ENCODE measurements around the gene LTA4H. TPM values are rescaled to one million over a fixed set of nuclear protein-coding genes. Genes with fewer than 3 reads are reported as not detected.

The LTA4H gene
- polyA plus RNA-seq, 10 donors, result 65.0 to 88.5 (median 73.9) TPM

DNA sequence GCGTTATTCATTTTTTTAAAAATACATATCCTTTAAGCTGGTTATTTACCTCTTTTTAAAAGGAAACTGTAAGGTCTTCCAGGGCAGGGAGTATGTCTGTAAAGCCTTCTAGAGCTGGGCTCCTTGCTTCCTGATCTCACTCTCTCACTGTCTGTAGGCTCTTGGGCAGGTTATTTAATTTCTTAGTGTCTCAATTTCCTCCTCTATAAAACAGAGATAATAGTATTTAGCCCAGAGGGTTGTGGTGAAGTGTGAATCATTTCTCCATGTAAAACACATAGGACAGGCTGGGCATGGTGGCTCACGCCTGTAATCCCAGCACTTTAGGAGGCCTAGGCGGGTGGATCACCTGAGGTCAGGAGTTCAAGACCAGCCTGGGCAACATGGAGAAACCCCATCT, 25.9 kb upstream of the LTA4H start:
- DNase-seq, result no peak

DNA sequence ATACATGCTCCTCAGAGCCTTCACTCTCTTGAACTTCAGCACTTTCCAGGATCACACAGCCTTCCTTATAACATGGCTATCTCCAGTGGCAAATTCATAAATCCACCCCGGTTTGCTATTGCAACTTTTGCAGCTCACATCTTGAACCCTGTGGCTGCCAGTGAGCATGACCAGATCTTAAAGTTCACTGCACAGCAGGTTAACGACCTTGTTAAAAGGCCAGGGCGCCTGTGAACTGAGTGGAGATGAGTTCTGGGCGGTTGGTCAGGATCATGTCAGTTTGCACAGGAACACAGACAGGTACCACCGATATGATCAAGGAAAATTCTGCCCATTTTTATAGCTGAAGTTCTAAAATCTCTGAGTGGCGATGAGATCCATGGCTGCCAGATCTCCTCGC, 24.7 kb upstream of the LTA4H start:
- no peak for DNase-seq

DNA sequence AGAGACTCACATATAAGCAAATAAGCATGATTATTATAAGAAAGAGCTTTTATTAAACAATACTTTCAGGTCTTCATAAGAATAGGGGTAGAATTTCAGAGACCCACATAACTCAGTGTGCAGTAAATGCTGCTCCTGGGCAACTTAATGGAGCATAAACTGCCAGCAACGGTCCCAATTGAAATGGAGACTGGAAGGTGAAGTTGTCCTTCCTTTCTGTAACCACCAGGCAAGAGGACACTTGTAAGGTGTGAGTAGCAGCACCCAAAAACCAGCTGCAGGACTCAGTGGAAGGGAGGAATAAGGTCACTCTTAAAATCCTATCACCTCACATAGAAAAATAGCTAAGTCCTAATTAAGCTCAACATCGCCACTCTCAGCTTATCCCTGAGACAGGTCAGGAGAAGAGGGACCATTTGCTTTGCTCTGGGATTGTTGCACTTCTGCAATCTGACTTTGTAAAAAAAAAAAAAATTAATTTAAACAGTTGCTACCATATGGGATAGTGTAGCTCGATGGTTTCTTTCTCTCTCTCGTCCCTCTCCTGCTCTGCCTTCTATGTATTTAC, 22.7 kb upstream of the LTA4H start:
- DNase-seq, result no peak

DNA sequence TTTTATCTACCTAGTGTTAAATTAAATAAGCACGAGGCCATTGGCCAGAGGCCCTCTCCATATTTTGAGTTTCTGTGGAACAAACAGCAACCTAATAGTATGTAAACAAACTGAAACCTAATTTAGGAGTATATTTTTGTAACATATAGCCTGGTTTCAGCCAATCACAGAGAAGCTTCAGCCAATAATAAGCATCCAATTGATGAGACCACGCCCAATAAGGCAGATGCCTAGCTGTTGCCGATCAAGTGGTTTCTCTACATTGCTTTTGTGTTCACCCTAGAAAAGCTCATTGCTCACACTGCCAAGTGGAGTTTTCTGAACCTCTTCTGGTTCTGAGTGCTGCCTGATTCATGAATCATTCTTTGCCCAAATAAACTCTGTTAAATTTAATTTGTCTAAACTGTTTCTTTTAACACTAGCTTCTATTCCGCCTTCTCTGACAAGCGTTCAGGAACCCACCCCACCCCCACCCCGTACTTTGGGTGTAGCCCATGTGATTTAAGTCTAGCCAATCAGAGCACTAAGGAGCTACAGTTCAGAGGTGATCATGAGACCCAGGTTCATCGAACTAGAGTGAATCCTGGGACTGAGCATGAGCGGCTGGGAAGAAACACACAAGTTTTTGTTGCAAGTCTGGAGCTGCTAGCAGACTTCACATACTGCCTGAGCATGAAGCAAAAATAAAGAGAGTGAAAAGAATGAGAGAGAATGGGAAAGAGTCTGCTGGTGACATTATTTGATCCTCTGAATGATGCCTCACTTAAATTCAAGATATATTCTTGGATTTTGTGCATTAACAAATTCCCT, 21.5 kb upstream of the LTA4H start:
- DNase-seq, result no peak

DNA sequence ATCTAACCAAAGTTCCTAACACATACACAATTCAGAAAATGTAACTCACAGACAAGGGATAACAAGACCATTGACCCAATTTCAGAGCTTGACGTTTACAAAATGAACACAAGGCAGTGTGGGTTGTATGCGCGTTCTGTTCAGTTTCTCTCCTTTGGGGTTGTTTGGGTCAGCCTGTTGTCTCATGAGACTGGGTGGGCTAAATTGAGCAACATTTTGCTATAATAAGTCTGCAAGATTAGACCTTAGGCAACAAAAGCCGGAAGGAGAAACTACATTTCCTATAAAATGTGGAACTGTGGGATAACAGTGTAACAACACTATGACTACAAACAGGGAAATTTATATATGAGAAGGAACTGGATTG, 18.8 kb upstream of the LTA4H start:
- peak in 1 of 3 donors; percentile 32 for DNase-seq

DNA sequence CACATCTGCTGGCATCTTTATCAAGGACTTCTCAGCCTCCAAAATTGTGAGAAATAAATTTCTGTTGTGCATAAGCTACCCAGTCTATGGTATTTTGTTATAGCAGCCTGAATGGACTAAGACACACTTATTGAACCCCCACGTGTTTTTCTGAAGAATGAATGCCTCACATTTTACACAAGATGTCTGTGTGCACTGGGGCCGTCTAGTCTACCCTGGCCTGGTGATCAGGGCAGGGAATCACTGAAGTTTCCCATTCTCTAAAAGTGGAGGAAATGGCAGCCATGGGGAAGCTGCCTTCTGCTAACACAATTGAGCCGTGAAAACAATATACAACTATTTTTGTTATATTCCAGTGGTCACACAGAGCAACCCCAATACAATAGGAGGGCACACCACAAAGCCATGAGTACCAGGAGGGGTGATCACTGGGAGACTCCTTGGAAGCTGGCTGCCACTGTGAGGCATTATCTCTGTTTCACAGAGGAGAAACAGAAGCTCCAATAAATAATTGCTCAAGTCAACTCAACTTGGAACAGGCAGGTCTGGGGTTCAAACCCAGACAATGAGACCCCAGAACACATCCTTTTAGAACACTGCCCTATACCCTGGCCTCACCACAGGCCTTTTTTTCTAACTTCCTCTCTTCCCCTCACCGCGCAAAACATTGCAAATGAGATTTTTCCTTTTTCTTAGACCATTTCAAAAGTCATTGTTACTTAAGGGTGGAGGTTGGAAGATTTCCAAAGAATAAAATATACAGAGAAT, 18.3 kb upstream of the LTA4H start:
- no peak for DNase-seq

DNA sequence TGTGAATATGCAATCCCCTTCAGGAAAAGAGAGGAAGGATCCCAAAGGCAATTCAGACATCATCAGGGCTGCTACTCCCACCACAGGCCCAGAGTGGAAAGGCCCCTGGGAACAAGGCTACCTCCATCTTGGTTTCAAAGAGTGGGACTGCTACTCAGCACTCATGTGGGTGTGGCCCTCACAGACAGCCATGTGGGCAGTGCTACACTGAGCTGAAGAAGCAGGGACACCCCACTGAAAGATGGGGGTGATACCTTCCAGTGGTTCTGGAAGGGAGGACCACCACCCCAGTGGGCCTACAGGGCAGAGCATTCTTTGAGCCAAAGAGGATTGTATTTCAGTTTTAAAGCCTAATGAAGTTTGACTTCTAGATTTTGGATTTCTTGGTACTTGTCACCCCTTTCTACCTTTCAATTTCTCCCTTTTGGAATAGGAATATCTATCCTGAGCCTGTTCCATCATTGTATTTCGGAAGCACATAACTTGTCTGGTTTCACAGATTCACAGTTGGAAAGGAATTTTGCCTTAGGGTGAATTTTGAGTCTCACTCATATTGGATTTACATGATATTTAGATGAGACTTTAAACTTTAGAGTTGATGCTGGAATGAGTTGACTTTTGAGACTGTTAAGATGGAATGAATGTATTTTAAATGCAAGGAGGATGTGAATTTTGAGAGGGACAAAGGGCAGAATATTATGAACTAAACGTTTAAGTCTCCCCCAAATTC, 16.5 kb upstream of the LTA4H start:
- DNase-seq, result no peak

DNA sequence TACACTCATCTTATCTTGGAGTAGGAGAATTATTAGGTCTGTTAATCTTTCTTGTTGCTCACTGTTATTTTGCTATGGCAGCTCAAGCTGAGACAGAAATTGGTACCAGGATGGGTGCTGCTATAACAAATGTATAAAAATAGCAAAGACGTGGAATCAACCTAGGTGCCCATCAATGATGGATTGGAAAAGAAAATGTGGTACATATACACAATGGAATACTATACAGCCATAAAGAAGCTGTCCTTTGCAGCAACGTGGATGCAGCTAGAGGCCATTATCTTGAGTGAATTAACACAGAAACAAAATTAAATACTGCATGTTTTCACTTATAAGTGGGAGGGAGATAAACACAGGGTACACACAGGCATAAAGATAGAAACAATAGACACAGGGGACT, 14.8 kb upstream of the LTA4H start:
- DNase-seq, result no peak

DNA sequence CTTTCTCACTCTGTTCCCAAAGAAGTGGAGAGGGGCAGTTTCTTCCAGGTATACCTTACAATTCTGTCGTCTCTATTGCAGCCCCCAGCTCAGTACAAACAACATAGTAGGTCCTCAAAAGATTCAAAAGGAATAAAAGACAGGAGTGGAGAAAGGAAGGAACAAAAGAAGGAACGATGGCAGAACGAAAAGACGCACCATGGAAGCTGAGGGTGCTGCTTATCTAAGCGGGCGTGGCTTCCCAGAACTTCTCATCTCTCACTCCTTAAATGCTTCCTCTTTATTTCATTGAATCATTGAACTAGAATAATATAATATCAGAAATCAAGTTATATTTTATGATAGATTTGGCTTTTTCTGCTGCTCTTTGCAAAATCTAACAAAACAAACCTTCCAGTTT, 13.7 kb upstream of the LTA4H start:
- no peak for DNase-seq

DNA sequence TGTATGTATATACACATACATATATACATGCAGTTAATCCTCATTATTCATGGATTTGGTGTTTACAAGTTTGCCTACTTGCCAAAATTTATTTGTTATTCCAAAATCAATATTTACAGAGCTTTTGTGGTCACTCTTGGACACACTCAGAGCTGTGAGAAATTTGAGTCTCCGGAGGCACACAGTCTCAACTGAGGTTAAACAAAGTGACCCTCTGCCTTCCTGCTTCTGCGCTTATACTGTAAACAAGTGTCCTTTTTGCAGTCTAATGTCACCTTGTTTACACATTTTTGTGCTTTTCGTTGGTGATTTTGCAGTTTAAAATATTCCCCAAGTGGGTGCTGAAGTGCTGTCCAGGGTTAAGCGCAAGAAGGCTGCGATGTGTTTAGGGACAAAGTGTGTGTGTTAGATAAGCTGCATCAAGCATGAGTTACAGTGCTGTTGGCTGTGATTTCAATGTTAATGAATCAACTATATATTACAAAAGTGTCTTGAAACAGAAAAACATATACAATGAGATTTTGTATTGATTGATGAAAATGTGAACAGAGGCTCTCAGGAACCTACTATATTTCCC, 13.1 kb upstream of the LTA4H start:
- DNase-seq, result no peak

DNA sequence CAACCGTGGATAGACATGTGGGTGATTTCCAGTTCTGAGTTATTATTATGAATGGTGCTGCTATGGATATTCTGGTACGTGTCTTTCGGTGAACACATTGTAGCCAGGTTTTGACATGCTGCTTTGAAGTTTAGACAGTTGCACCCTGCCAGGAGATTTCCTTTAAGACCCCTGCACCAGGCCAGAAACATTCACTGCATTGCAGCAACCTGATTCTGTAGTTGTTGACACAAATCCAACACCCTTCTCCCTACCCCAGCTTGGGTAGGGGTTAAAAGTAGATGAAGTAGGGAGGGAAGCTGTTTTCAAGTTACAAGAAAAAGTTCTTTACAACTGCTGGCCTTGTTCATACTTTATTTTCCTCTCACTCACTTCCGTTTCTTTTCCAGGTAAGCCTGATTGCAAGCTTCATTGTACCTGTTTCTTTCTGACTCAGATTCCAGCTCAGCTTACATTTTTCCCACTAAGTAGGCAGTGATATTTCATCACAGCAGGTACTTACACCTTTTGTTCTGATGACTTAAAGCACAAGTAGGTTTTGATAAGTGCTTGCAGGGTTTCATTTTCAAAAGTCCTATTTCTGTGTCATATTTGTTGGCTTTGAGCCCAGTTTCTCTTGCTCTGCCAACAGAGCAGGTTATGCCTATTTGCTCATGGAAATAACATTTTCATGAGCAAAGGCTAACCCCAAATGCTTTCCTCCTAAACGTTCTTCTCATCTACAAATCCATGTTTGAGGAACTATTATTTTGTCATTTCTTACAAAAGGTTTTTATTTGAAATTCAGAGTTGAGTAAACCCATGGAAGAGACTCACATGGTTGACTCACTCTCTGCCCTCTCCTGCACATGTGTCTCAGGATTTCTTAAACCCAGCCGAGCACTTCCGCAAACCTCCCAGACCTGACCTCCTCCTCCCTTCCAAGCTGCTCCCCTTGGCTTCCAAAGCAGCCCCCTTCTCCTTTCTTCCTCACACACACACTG, 12.1 kb upstream of the LTA4H start:
- DNase-seq, result peak in 2 of 3 donors; percentile 26 to 29

DNA sequence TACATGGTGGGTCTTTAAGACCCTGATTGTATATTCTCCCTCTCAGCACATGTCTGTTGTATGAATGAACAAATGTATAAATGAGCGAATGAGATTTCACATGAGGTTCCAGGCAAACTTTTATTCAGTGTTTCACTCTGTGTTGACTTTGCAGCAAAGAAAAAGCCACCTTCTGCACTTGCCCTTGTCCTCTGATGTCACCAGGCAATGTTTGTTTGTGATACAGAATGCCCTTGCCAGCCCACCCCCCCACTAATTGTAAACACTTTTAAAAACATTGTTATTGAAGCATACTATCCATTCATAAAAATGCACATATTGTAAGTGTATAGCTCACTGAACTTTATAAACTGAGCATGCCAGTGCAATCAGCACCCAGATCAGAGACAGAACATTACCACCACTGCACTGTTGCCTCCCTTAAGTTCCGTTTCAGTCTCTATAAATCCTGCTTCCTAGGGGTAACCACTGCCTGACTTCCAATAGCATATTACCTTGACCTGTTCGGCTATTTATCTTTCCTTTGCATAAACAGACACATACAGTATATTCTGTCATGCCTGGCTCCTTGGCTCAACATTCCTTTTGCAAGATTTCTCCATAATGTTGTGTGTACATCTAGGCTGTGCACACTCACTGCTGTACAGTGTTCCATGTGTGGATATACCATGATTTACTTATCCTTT, 11.3 kb upstream of the LTA4H start:
- no peak for DNase-seq

DNA sequence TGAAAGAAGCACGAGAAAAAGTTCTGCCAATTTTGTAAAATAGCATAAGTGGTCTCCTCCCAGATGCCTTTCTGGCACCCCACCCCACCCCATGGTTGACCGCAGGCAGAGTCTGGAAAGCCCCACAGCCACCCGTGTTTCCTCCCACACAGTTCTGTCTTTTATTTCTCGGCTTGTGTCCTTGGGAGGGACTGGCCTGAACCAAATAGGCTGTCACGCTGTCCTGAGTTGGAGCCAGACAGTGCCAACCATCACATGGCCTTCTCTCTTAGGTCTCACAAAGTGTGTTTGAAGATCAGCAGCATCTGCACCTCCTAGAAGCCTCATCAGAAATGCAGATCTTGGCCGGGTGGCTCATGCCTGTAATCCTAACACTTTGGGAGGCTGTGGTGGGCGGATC, 10.2 kb upstream of the LTA4H start:
- DNase-seq, result no peak

DNA sequence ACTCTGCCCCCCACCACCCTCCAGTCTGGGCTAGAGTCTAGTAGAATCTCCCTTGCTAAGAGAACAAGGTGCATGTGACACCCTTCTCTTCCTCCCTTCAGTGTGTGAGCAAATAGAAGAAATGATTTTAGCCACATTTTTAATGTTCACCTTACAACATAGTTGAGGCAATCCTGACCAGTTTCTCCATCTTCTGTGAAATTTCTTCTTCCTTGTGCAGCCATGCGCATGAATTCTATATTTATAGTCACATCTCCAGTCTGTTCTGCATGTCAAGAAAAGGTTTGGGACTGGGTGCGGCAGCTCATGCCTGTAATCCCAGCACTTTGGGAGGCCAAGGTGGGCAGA, 9.5 kb upstream of the LTA4H start:
- no peak for DNase-seq

DNA sequence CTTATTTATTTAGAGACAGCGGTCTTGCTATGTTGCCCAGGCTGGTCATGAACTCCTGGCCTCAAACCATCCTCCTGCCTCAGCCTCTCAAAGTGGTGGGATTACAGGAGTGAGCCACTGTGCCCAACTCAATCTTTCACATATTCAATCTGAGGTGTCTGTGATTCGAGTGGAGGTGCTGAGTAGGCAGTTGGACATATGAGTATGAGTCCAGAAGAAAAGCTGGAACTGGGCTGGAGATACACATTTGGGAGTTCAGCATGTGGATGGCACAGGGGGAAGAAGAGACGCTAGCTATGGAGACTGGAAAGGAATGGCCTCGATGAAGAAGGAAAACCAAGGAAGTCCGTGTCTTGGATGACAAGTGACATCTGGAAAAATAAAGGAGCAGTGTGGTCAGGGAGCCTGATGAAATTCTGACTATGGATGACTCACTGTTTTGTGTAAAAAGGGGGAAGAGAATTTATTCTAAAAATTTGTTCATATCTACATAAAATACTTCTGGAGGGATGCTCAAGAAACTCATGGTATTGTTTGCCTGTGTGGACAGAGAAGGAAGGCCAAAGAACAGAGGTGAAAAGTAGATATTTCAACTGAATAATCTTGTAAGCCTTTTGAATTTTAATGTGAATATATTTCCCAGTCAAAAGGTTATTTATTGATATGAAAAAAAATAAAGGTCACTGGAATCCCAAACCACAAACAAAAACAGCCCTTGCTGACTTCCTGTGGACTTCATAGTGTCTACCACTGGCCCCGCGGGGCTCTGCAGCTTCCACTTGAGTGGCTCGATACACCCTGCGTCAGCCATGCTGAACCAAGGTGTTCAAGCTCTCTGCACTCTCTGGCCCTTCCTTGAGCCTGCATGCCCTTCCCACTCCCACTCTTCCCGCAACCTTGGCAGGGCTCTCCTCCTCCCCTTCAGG, 8.9 kb upstream of the LTA4H start:
- DNase-seq, result peak in 1 of 3 donors; percentile 30

DNA sequence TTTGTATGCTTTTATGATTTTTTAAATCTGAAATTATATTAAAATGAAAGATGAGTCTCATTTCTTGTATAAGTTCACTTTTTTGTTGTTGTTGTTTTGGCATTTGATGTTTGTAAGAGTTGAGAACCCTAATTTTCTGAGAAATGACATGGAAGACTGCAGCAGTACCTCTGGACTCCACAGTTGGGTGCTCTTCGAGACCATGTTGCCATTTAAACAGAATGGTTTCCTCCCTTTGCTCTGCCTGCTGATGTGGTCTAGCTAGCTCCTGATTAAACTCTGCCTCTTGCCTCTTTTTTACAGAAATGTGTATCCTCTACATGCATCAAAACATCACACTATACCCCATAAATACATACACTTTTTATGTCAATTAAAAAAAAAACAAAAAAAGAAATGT, 5.8 kb upstream of the LTA4H start:
- DNase-seq, result no peak

DNA sequence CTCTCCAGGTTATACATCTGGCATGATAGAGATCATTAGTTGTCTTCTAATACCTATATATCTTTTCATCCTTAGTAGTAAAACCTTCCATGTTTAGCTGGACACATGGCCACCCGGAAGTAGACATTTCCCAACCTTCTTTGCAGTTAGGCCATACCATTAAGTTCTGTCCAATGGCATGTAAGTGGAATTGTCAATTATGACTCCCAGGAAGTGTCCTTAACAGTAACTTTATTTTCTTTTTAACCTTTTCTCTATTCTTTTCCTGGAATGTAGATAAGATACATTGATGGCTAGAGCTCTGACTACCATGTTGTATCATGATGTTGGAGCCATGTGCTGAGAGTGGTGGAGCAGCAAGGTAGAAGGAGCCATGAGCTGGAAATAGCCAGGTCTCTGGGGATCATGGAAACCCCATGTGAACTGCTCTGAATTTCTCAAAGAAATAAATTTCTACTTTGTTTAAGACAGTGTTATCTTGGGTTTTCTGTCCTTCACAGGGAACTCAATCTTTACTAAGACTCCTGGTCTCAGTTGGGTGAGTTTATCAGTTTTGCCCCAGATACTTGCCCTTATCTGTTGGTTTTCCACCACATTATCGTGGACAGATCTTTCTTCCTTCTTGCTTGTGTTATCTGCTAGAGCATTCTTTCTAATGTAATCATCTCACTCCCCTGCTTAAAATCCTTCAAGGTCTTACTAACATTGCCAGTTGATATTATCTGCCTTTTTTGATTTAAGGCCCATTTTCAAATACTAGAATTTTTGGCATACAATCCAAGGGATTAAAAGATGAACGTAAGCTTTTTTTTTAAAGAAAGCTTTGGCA, 5.1 kb upstream of the LTA4H start:
- DNase-seq, result no peak

DNA sequence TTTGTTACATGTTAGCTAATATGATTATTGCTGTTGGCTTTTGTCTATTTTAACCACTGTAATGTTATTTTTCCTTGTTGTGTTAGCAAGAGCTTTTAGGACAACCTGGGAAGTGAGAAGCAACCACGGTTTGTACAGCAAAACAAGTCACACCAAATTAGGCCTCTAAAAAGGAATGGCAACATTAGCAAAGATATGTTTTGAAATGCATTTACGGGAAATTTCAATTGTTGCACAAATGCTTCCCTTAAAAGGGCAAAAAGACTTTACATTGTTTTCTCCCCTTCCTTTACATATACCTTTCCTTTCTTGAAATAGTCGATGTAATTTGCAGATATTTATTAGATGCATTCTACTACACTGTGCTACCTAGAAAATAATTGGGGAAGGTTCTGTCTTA, 4.1 kb upstream of the LTA4H start:
- no peak for DNase-seq

Data from muscle of back (tissue), 11 donors.